Activated CD4-positive, alpha-beta T cell treated with anti-CD3 and anti-CD28 coated beads, Interleukin-2, amount 50 U/mL, for 4 hours (primary cell): ENCODE measurements around the gene TLCD3A.
A peak's percentile ranks its signal among the peaks of the same experiment; 100 is the strongest.
"Not testable (repeated sequence)": the region's sequence is repeated elsewhere in the genome, so short reads cannot be mapped to it uniquely, and the experiment has no call there.

Experiments used
- DNase-seq, 2 experiments: peaks; one replicate each; pipeline ENCODE4 v3.0.0-alpha.2; 2020

The TLCD3A gene

DNA sequence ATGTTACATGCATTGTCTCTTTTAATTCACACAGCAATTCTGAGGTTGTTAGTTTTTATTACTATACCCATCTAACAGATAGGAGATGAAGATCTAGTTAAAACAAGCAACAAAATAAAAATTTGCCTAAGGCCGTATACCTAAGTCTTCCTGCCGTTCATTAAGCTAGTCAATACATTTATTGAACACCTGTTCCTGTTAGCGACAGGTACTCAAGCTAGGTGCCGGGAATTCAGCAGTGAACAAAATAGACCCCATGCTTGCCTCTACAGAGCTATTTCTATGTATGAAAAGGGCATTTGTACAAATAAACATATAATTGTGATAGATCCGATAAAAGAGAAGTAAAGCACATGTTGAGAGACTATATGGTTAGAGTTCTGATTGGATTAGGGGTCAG lies 14.3 kb upstream of the TLCD3A start:
- no peak for DNase-seq

DNA sequence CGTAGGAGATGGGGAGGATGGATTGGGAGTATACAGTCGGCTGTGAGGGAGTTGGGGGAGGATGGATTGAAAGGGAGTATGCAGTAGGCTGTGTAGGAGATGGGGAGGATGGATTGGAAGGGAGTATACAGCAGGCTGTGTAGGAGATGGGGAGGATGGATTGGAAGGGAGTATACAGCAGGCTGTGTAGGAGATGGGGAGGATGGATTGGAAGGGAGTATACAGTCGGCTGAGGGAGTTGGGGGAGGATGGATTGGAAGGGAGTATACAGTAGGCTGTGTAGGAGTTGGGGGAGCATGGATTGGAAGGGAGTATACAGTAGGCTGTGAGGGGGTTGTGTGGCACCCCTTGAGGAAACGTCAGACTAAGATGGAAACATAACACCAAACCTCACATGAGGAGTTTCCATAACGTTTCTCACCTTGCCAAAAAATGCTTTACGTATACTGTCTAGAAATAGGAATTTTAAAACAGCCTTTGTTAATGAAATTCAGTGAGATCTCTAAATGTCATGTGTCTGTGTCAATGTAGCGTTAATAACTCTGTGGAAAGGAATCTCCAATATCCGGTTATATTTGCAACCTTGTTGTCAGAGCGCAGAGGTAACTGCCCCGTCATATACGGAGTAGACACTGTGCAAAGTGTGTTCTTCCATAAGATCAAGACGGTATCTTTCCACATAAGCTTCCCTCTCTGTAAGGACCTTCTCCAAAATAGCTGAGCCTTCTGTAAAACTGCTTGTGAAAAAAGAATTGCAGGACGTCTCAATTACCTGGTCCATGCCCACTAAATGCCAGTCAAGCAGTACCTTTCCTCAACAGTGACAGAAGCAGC lies 11.5 kb upstream of the TLCD3A start:
- DNase-seq = no peak

DNA sequence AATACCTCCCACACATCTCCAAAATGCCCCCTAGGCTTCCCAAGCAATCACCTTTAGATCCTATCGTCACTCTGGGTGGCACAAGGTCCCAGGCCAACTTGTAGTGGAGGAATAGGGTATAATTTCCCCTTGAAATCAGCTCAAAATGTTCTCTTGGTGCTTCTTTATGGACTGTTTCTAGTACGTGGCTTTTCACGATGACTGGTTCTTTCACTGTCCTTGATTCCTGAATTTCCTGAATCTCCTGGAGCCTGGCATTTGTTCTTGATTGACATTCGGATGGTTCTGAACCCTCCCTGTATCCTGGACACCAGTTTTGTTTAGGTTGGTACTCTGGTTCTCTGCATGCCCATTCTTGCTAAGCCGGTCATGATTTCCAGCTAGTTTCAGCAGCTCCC lies 10.9 kb upstream of the TLCD3A start:
- DNase-seq = no peak

DNA sequence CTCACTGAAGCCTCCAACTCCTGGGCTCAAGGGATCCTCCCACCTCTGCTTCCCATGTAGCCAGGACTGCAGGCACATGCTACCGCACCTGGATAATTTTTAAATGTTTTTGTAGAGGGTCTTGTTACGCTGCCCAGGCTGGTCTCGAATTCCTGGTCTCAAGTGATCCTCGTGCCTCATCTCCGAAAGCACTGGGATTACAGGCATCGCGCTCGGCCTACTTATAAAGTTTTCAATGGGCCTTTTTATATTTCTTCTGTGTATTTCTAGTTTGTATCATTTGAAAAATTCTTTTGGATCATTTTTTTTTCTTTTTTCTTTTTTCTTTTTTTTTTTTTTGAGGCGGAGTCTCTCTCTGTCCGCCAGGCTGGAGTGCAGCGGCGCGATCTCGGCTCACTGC lies 7.3 kb upstream of the TLCD3A start:
- no peak for DNase-seq

DNA sequence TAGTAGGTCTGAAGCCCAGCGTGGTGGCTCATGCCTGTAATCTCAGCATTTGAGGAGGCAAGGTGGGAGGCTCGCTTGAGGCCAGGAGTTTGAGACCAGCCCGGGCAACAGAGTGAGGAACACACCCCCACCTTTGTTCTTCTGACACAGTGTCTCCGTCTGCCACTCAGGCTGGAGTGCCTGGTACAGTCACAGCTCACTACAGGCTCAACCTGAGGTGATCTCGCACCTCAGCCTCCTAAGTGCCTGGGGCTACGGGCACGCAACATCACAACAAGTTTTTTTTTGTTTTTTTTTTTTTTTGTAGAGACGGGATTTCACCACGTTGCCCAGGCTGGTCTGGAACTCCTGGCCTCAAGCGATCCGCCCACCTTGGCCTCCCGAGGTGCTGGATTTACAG lies 6.7 kb upstream of the TLCD3A start:
- no peak for DNase-seq

DNA sequence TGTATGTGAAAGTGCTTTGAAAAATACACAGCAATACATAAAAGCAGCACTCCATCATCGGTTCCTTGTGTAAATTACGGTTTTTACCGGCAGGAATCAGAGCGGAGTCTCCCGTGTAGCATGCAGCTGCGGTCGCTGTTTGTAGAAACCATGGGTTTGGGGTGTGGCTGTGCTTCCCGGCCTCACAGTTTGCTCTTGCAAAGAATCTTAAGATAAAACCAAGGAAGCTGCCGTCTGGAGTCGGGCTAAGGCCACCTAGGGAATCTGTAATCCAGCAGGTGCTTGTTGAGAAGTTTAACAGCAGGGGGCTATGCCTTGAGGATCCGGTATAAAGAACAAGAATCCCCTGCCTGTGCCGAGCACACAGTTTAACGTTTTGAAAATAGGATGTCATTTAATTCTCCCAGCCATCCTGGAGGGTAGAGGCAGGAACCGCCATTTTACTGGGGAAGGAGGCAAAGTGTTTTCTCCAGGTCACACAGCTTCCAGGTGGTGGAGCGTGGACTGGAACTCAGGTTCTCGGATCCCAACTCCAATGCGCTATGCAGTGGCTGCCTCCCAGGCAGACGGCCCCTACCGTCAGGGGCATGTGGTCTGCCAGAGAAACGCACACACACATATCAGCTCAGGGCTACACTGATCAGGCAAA lies 6.0 kb upstream of the TLCD3A start:
- DNase-seq = no peak

DNA sequence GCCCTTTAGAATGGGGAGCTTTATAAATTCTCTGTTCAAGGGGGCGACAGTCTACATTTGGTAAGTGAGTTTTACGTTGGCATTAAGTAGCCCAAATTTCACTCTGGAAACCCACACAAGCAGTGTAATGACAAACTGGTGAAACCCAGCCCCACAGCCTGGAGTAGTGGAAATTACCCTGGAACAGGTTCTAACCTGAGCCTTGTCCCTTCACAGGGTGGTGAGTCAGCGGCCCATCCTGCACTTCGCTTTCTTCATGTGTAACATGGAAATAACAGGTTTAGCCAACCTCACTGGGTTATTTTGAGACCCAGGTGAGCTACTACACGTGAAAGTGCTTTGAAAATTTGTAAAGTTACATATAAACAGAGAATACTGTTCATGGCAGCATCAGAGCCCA lies 3.5 kb upstream of the TLCD3A start:
- DNase-seq = no peak

DNA sequence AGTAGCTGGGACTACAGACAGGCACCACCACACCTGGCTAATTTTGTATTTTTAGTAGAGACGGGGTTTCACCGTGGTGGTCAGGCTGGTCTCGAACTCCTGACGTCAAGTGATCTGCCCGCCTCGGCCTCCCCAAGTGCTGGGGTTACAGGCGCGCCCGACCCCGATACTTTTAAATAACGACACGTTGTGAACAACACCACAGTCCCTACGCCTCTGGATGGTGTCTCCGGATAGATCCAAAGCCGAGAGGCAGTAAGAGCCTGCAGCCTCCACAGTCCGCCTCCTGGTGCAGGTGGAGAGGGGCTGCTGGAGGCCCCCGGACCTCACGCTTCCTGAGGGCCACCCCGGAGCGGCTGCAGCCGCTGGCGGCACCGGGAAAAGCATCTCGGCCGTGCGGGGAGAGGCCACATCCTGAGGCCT lies 741 bp upstream of the TLCD3A start:
- DNase-seq = no peak

DNA sequence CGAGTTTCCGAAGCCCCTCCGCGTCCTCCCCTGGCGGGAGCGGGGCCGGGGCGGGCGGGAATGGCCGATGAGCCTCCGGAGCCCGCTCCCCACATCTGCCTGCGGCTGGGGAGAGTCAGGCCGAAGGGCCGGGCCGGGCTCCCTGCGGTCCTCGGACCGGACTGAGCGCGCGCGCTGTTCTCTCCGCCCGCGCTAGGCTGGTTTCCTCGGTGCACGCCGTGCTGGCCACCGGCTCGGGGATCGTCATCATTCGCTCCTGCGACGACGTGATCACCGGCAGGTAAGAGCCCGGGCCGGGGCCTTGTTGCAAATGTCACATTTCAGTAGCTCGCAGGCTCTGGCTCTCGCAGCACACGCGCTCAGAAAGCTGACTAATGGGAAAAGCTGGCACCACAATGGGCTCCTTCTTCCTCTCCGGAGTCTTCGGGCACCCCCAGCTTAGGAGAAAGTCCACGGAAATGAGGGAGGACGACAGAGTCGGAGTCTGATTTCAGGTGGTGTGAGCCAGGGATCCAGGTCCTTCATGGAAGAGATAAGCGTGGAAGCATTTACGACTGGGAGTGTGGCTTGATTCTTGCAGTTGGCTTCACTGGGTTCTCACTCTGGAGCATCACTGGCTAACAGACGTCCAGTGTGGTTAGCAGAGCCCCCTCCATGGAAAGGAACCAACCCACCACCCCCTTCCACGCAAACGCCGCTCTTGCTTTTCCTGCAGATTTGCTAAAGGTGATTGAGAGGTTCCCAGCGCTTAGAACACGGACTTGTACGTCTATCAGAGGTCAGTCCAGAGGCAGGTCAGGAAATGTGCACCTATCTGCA lies 715 bp downstream of the TLCD3A start:
- peak in 1 of 2 experiments; percentile 34 for DNase-seq

DNA sequence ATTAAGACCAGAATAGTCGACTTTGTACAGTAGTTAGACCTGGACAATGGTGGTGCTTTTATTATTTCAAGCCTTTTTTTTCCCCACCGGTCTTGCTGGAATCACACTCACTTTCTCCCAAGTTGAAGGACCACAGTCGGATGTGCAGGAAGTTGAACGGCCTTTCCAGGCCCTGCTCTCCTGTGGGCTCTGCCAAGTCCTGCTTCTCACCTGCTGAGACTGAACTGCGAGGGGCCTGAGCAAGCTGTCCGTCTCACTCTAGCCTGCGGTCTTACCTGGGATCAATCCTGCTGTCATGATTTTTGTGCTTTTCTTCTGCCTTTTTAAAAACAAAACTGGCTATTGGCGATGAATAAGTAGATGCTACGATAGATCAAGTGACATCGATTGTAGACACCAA lies 1.3 kb downstream of the TLCD3A start:
- DNase-seq = no peak

DNA sequence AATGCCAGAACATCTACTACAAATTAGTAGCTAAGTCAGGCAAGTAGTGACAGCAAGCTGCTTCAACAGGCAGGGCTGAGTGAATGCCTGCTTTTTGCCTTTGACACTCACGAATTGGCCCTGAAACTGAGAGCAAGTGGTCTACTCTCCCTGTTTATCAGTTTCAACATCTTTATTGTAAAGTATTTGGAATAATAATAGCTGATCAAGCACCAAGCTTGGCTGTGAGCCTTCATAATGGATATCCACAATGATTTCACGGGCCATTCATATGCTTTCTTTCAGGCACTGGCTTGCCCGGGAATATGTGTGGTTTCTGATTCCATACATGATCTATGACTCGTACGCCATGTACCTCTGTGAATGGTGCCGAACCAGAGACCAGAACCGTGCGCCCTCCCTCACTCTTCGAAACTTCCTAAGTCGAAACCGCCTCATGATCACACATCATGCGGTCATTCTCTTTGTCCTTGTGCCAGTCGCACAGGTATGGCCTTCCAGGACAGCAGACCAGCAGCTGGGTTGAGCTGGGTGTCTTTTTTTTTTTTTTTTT lies 5.2 kb downstream of the TLCD3A start:
- no peak for DNase-seq

DNA sequence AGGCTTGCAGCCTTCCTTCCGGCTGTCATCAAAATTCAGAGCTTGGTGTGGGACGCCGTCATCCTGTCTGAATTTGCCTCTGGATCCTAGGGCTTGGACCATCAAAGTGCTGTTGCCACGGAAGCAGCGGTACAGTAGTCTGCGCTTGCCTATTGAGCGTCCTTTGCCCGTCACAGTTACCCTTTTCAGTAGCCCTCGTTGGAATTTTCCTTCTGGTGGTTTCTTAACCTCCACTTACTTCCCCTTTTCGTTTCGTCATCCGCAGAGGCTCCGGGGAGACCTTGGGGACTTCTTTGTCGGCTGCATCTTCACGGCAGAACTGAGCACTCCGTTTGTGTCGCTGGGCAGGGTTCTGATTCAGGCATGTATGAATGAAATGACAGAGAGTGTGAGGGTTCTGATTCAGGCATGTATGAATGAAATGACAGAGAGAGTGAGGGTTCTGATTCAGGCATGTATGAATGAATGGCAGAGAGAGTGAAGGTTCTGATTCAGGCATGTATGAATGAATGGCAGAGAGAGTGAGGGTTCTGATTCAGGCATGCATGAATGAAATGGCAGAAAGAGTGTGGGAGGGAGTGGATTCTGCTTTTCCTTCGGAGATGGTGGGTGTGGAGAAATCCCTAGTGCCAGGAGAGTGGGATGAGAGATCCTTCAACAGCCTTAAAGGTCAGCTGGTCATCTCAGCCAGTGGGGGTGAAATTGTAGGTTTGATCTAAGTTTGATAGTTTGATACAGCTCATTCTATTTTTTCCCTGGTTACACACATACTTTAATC lies 8.0 kb downstream of the TLCD3A start:
- no peak for DNase-seq

DNA sequence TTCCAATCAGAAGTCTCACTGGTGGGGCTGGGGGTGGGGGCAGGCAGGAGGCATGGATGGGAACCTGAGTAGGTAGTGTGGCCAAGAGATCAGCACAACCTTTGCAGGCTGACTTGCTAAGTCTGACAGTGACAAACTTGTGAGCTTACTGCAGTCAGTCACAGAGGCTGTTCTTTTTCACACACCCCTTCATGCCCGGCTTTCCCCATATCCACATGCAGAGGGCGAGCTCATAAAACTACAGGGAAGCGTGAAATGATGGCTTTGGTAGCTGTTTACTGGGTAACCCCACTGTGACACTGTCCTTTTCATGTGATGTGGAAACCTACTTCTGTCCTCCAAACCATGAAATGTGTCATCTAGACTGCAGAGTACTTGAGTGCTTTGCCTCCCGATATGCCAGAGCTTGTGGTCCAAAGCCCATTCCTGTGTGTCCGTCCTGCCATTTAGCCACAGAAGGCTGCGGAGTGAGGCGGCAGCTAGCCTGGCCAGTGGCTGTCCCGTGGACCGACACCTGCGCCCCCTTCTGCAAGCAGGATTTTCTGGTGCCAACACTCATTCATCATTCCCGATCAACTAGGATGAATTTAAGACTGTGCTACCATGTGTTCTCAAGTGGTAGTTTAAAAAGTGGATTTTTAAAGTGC lies 9.9 kb downstream of the TLCD3A start:
- no peak for DNase-seq

DNA sequence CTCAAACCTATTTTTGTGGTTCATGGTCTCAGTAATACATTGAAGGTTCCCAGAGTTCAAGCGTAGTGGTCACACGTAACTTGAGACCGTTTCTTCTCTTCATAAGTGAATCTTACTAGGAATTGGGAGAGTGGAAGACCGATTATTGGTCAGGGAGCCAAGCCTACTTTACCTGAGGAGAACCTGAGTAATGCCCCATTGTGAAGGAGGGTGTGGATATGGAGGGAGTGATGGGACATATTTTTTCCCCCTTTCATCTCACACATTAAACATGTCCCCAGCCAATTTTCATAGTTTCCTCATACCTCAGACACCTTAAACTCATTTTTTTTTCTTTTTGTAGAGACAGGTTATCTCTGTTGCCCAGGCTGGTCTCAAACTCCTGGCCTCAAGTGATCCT lies 10.7 kb downstream of the TLCD3A start:
- no peak for DNase-seq

DNA sequence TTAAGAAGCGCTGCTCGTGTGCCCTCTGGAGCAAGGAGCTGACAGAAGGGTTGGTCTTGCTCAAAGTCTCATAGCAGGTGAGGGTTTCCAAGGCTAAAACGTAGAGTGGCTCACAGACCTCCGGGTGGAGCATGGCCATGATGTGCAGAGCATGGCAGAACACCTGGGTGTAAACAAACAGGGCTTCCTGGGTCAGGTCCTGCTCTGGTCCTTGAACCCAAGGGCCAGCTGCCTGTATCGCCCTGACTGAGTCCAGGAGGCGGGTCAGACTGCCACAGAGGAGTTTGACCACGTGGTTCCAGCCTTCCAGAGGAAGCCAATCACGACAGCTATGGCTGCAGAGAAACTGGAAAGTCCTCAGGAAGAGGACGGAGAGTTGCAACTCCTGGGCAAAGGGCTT lies 12.5 kb downstream of the TLCD3A start:
- DNase-seq = no peak

DNA sequence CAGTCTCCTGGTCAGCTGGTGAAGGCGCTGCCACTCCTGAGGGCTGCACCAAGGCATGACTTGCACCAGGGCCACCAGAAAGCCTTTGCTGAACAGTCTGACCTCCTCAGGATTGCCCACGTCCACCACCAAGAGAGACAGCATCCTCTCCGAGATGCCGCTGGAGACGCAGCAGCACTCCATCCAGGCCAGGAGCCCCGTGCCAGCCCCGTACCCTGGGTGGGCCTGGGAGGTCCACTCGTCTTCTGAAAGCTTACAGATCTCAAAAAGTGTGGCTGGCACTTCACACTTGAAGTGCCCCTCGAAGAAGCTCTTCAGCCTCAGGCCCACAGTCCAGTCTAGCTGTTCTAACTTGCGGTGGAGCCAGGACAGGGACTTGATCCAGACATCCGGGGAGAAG lies 13.0 kb downstream of the TLCD3A start:
- DNase-seq = no peak

DNA sequence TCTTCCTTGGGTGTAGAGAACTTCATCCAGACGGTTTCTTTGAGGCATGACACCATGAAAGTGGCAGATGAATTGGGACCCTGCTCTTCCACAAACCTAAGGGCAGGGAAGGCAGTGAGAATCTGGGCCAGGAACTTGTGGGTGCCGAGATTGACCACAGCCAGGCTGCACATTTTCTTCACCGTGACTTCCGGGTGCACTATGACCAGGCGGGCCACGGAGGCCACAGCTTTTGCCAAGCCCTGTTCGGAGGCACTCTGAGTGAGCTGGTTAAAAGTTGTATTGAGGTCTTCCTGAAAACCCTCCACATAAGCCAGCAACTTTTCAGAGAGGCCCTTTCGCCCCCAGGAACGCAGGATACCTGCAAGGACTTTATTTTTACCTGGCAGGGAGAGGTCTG lies 13.8 kb downstream of the TLCD3A start:
- no peak for DNase-seq

DNA sequence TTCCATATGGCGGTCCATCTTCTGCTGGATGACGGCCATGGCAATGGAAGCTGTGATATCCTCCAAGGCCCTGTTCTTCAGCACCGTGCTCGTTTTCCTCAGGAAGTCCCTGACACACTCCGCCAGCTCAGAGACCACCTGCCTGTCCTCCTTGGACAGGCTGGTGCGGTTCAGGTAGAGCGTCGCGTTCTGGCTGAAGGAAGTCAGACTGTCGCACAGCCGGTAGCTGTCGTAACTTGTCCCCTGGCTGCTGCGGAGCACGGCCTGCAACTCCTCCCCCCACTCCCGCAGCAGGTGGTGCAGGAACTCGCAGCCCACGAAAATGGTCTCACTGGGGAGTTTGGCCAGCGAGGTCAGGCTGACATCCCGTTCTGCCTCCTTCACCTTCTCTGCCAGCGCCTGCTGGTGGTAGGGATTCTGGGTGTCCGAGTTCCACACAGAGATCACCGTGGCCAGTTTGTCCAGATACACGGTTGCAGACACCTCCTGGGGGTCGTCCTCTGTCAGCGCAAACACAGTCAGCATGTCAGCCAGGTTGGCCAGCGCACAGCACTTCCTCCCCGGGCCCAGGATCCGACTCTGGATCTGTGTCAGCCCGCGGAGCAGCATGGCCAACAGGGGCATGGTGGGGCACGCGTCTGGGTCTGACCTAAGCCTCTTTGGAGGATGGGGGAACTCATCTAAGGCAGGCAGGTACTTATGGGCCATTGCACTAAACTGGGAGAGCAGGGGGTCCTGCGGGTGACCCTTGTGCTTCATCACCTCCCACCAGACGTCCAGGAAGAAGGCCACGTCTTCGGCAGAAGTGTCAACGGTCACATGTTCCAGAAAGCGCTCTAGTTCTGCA lies 14.6 kb downstream of the TLCD3A start:
- DNase-seq = no peak

DNA sequence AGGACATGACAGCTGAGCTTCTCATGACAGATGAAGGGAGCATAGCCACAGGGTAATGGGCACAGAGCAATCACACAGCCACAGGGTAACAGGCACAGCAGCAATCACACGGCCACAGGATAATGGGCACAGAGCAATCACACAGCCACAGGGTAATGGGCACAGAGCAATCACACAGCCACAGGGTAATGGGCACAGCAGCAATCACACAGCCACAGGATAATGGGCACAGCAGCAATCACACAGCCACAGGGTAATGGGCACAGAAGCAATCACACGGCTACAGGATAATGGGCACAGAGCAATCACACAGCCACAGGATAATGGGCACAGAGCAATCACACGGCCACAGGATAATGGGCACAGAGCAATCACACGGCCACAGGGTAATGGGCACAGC lies 16.2 kb downstream of the TLCD3A start:
- DNase-seq = not testable (repeated sequence)

DNA sequence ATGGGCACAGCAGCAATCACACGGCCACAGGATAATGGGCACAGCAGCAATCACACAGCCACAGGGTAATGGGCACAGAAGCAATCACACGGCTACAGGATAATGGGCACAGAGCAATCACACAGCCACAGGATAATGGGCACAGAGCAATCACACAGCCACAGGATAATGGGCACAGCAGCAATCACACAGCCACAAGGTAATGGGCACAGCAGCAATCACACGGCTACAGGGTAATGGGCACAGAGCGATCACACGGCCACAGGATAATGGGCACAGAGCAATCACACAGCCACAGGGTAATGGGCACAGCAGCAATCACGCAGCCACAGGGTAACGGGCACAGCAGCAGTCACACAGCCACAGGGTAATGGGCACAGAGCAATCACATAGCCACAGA lies 17.0 kb downstream of the TLCD3A start:
- not testable (repeated sequence) for DNase-seq

DNA sequence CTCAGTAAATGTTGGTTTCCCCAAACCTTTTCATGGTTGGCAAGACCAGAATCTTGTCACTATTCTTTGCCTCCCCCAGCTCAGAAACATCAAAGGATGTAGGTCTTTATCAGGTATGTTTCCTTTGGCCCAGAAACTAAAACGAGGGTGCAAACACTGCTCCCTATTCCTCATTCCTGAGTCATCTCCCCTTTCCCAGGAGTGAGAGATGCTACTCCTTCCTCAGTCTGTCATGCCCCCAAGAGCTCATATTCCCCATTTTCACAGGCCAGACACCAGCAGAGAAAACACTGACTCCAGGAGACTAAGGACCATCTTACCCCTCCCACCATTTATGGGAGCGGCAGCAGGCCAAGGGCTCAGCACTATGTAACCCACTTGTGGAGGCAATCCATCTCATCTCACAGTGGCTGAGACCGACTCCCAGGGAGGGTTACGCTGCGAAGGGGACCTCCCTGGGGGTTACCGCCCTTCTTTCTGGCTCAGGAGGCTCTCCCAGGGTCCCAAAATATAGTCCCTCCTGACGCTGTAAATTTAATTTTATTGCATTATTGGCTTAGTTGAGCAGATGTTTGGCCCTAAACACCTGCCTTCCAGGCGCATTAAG lies 18.1 kb downstream of the TLCD3A start:
- DNase-seq = no peak
